Measurements from ENCODE around the gene MS4A6E. TPM values are rescaled to one million over a fixed set of nuclear protein-coding genes. Genes with fewer than 3 reads are reported as not detected.

The MS4A6E gene
- total RNA-seq, 1 experiment from 2014 or later = not detected

DNA sequence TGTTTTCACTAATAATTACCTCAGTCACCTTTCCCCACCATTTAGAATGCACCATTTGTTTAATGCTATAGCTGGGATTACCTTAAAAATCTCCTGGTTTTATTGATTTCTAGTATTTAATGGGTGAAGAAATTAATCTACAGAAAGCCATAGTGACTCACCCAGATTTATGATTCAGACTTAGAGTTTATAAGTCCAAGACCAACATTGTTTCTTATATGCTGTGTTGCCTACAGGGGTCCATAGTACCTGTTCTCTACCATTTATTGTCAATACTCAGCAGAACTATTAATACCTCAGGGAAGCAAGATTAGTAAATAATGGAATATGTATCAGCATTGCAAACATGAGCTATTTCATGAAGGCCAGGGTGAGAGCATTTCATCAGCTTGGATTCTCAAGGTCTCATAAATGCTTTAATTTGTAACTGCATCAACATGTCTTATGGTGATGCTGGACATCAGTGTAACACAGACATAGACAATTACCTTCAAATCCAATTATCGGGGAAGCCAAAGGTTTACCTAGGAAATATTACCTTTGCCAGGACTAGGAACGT is 43.3 kb downstream of the MS4A6E start:
- no peaks in the 10 kb centered on the region for H3K27me3 Mint-ChIP-seq (ENCODE audit: low read depth)
- H3K4me1 Mint-ChIP-seq = peaks cover 45% of the 10 kb centered on the region
- DNase-seq (ENCODE audit: low spot score) (no peak), ATAC-seq (no peak)
- H3K27ac Mint-ChIP-seq = no peak overlapping the region
- ChIA-PET CTCF (interaction anchor here (1.6 kb wide), 1 partner anchor 241 kb away, joined by 4 read pairs; no protein-coding TSS in a partner anchor), POLR2A (no interaction called here)
- H3K36me3 Mint-ChIP-seq = peaks cover 18% of the 10 kb centered on the region
- TF ChIP-seq NFATC4 (CRISPR knock-in tag; IDR thresholded peaks at IDR 0.05) (no peak), TEAD4 (CRISPR knock-in tag; IDR thresholded peaks at IDR 0.05) (no peak), ATF1 (CRISPR knock-in tag; IDR thresholded peaks at IDR 0.05) (no peak), SMAD3 (CRISPR knock-in tag; IDR thresholded peaks at IDR 0.05; ENCODE audit: borderline replicate concordance) (no peak), JUN (CRISPR knock-in tag; IDR thresholded peaks at IDR 0.05) (no peak), NFYB (CRISPR knock-in tag; conservative IDR thresholded peaks at IDR 0.05; ENCODE audit: low read depth) (no peak), GTF2I (CRISPR knock-in tag; conservative IDR thresholded peaks at IDR 0.05) (no peak), TEAD1 (CRISPR knock-in tag; IDR thresholded peaks at IDR 0.05) (no peak), EMX1 (CRISPR knock-in tag; IDR thresholded peaks at IDR 0.05) (no peak)
- TF ChIP-seq, protein P1, sequence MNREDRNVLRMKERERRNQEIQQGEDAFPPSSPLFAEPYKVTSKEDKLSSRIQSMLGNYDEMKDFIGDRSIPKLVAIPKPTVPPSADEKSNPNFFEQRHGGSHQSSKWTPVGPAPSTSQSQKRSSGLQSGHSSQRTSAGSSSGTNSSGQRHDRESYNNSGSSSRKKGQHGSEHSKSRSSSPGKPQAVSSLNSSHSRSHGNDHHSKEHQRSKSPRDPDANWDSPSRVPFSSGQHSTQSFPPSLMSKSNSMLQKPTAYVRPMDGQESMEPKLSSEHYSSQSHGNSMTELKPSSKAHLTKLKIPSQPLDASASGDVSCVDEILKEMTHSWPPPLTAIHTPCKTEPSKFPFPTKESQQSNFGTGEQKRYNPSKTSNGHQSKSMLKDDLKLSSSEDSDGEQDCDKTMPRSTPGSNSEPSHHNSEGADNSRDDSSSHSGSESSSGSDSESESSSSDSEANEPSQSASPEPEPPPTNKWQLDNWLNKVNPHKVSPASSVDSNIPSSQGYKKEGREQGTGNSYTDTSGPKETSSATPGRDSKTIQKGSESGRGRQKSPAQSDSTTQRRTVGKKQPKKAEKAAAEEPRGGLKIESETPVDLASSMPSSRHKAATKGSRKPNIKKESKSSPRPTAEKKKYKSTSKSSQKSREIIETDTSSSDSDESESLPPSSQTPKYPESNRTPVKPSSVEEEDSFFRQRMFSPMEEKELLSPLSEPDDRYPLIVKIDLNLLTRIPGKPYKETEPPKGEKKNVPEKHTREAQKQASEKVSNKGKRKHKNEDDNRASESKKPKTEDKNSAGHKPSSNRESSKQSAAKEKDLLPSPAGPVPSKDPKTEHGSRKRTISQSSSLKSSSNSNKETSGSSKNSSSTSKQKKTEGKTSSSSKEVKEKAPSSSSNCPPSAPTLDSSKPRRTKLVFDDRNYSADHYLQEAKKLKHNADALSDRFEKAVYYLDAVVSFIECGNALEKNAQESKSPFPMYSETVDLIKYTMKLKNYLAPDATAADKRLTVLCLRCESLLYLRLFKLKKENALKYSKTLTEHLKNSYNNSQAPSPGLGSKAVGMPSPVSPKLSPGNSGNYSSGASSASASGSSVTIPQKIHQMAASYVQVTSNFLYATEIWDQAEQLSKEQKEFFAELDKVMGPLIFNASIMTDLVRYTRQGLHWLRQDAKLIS (CRISPR knock-in tag; IDR thresholded peaks at IDR 0.05; ENCODE audit: borderline replicate concordance) = no peak
- TF ChIP-seq, protein P2, sequence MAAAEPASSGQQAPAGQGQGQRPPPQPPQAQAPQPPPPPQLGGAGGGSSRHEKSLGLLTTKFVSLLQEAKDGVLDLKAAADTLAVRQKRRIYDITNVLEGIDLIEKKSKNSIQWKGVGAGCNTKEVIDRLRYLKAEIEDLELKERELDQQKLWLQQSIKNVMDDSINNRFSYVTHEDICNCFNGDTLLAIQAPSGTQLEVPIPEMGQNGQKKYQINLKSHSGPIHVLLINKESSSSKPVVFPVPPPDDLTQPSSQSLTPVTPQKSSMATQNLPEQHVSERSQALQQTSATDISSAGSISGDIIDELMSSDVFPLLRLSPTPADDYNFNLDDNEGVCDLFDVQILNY (CRISPR knock-in tag; IDR thresholded peaks at IDR 0.05) = no peak
- TF ChIP-seq, protein P3, sequence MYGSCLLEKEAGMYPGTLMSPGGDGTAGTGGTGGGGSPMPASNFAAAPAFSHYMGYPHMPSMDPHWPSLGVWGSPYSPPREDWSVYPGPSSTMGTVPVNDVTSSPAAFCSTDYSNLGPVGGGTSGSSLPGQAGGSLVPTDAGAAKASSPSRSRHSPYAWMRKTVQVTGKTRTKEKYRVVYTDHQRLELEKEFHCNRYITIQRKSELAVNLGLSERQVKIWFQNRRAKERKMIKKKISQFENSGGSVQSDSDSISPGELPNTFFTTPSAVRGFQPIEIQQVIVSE (CRISPR knock-in tag; IDR thresholded peaks at IDR 0.05; ENCODE audit: borderline replicate concordance) = no peak
- TF ChIP-seq, protein P4, sequence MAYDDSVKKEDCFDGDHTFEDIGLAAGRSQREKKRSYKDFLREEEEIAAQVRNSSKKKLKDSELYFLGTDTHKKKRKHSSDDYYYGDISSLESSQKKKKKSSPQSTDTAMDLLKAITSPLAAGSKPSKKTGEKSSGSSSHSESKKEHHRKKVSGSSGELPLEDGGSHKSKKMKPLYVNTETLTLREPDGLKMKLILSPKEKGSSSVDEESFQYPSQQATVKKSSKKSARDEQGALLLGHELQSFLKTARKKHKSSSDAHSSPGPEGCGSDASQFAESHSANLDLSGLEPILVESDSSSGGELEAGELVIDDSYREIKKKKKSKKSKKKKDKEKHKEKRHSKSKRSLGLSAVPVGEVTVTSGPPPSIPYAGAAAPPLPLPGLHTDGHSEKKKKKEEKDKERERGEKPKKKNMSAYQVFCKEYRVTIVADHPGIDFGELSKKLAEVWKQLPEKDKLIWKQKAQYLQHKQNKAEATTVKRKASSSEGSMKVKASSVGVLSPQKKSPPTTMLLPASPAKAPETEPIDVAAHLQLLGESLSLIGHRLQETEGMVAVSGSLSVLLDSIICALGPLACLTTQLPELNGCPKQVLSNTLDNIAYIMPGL (CRISPR knock-in tag; IDR thresholded peaks at IDR 0.05) = no peak
- TF ChIP-seq, protein P5, sequence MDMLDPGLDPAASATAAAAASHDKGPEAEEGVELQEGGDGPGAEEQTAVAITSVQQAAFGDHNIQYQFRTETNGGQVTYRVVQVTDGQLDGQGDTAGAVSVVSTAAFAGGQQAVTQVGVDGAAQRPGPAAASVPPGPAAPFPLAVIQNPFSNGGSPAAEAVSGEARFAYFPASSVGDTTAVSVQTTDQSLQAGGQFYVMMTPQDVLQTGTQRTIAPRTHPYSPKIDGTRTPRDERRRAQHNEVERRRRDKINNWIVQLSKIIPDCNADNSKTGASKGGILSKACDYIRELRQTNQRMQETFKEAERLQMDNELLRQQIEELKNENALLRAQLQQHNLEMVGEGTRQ (CRISPR knock-in tag; IDR thresholded peaks at IDR 0.05) = no peak
- TF ChIP-seq, protein P6, sequence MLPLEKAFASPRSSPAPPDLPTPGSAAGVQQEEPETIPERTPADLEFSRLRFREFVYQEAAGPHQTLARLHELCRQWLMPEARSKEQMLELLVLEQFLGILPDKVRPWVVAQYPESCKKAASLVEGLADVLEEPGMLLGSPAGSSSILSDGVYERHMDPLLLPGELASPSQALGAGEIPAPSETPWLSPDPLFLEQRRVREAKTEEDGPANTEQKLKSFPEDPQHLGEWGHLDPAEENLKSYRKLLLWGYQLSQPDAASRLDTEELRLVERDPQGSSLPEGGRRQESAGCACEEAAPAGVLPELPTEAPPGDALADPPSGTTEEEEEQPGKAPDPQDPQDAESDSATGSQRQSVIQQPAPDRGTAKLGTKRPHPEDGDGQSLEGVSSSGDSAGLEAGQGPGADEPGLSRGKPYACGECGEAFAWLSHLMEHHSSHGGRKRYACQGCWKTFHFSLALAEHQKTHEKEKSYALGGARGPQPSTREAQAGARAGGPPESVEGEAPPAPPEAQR (CRISPR knock-in tag; IDR thresholded peaks at IDR 0.05) = no peak
- peaks cover 21% of the 10 kb centered on the region for H3K9me3 Mint-ChIP-seq
- no peak overlapping the region for H3K4me3 Mint-ChIP-seq

DNA sequence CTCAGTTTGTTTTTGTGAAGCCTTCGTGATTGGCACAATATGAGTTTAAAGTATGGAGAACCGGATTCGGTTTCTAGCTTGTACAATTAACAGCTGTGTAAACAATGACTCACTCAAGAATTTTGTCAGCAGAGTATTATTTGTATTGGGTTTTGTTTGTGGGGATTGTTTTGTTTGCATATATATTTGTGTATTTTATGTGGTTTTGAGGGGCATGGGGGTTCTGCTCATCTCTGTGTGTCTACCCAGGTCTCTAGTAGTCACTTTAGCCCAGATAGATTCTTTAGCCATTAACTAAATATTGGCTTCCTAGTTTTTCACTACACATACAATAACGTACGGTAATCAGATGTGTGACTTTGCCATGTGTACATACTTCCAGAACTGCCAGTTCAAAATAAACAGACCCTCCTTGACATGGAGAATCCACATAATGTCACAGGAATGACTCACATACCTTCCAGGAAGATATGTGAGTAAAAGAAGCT is 43.8 kb downstream of the MS4A6E start:
- TF ChIP-seq RORB (CRISPR knock-in tag; IDR thresholded peaks at IDR 0.05) = no peak
- TF ChIP-seq TEAD1 (CRISPR knock-in tag; IDR thresholded peaks at IDR 0.05) = no peak
- TF ChIP-seq GTF2I (CRISPR knock-in tag; conservative IDR thresholded peaks at IDR 0.05) = no peak
- Mint-ChIP-seq H3K4me3 (no peak overlapping the region), H3K9me3 (peaks cover 20% of the 10 kb centered on the region), H3K36me3 (peaks cover 17% of the 10 kb centered on the region), H3K27me3 (ENCODE audit: low read depth) (no peaks in the 10 kb centered on the region), H3K27ac (no peak overlapping the region), H3K4me1 (peaks cover 44% of the 10 kb centered on the region)
- CTCF ChIA-PET = interaction anchor here (1.6 kb wide), 1 partner anchor 240 kb away, joined by 4 read pairs; no protein-coding TSS in a partner anchor
- POLR2A ChIA-PET = no interaction called here
- ATAC-seq = no peak
- DNase-seq (ENCODE audit: low spot score) = no peak
